HG03103 (cell line): ENCODE results near the gene PLPP3.

Experiments used
- ATAC-seq: cut with Tn5 transposase; IDR thresholded peaks from one replicate; pipeline ENCODE4 v1.9.1; 2021; ENCODE audit warnings: low read depth; ENCODE audit not compliant: unreplicated experiment

PLPP3 gene

DNA sequence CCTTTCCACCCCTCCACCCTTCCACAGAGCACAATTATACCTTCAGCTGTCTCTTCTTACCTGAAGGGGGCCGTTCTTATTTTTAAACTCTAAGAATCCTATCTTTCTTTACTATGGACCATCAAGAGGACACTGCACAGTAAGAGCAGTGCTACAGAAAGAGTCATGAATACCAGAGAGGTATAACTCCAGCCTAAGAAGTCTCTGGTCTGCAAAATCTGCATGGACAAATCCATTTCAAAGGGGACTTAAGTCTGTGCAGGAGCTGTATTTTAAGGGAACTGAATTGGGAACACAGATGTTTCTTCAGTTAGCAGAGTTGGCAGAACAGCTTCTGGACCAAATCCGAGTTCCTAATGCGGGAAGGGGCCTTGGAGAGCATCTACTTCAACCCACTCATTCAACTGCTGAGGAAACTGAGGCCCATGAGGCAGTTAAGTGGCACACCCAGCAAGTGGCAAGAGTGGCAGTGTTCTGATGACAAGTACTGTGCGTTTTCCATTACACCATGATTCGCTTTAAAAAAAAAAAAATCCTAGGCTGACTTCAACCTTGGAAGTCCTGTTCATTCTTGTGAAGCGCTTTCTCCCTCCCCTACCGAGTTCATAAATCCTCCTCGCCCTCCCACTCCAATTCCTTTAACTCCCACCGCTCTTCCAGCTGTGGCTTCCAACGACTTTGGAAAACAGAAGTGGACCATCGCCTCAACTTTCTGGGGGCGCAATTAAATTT, 1.8 kb downstream of the PLPP3 start:
- no peak for ATAC-seq

DNA sequence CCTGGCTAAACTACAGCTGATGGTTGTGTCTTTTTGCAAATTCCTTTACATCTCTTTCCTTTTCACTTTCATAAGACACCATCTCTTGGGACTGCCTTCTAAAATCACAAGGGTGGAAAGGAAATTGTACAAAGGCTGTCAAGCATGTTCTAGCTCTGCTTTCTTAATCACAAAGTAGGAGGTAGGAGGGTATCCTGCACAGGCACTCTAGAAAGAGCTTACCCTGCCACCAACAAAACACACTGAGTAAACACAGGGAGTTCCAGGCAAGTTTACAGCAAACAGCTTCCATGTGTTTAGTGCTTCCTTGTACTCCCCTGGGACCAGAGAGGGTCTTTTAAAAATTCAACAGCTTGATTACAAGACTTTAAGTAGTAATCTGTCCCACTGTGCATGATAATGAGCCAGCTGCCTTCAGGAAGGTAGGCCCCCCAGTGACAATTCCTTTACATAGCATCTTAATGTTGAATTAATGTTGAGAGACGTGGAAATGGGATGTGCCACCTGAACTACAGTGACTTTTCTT, 2.4 kb downstream of the PLPP3 start:
- no peak for ATAC-seq

DNA sequence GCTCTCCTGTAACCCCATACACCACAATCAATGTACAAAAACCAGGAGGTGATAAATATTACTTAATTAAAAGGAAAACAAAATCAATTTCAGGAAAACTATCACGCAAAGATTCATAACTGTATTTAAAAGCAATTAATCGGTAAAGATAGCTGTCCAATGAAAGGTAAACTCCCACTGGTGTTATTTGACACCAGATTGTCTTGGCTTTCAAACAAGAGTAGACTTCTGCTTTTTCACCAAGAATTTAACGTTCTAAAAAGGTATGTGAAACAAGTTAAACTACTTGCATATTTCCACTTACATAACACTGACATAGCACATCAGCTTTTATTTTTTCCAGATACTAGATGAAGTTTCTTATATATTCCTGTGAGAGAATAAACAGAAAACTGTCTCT, 3.5 kb downstream of the PLPP3 start:
- ATAC-seq, result no peak

DNA sequence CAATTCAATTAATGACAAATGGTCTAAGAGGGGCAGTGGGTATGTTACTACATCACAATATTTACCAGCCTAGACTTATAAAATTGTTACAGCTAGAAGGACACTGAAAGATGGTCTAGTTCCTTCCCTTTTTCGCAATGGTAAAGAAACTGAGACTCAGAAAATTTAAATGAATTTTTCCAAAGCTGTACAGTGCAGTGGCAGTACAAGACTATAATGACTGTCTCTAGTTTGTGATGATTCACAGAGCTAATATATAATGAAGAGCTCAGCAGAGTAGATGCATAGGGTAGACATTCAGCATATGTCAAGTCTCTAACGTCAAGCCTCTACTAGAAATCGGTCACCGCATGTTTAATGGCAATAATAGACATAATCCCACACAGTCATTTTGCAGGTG, 4.6 kb downstream of the PLPP3 start:
- no peak for ATAC-seq

DNA sequence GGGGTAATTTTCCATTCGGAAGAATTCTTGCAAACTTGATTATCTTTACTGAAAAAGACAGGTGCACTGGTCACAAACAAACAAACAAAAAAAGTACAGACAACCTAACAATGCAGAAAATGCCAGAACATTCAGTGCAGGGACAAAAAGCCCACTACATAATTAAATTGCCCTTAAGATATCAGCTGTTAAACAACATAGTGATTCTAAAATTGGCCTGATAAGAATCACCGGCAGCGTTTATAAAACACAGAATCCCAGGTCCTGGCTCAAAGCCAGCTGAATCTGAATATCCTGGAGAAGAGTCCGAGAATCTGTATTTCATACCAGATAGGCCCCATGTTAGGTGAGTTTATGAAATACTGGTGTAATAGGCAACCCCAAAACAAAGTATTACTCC, 6.1 kb downstream of the PLPP3 start:
- no peak for ATAC-seq

DNA sequence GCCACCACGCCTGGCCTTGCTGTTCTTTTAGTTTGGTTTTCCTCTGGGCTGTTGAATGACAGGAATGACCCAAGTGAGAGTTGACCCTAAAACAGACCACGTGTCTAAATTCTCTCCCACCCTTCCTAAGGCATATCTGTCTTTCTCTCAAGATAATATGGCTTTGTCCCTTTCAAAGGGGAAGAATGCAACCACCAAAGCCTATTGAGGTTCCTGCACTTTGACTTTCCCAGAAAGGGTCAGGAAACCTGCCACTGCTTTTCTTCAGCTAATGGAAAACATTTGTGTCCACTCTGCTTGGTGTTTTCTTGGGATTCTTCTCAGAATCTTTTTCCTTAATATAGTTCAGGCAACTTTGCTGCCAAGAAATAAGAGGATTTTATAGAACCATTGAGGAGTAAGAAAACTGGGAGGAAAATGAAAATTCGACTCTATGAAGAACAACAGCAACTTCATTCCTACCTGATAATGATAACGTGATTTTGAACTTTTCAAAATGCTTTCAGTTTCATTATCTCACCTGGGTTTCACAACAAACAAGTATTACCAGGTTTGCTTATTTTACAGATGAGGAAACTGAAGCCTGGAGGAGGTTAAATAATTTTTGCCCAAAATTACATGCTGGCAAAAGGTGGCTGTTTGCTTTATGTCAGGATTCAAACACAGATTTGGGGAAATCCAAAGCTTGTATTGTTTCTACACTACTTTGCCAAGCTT, 6.9 kb downstream of the PLPP3 start:
- ATAC-seq, result no peak

DNA sequence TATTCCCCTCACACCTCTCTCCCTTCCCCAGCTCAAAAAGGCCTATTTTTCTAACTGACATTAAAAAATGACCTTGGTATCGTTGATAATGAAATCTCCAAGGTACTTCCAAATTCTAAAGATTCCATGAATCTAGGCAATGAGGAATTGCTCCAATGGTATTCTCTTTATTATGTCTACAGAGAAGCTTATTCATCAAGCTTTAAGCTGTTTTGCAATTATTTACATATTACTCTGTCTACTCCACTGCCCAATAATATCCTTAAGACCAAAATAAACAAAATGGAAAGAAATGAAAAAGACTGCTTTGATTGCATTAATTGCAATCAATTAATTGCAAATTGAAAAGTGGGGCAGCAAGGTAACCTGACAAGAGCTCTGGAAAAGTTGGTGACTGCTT, 7.9 kb downstream of the PLPP3 start:
- ATAC-seq, result no peak

DNA sequence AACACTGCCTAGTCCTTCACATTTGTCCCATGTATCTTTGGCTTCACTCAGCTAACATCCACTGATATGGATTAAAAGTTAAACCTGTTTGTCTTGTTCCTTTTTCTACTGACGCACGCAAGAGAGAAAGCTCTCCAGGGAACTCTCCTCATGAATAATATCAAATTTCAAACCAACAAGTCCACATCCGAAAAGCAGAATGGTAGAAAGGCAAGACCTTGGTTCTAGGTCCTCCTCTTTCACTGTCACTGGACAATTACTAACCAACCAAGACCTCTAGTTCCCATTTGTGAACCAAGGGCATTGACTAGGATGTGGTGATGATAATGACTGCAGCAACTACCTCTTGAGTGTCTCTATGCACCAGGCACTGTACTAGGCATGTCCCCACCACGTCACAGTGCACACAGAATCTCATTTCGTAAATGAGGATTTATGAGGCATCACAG, 8.4 kb downstream of the PLPP3 start:
- ATAC-seq, result no peak

DNA sequence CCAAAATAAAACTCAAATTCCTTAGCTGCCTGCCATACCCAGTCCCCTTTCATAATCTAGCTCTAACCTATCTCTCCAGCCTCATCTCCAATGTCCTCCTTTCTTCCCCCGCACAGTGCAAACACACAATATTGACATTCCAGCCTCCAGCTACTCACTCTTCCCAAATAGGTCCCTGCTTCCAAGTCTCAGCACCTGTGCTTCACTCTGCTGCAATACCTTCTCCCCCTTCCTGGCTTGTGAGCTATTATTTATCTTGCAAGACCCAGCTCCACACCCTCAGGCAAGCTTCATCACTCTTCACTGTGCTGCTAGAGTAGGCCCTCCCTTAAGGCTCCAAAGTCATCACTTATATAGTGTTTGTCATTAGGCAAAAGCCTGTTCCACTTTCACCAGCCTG, 9.7 kb downstream of the PLPP3 start:
- ATAC-seq, result no peak

DNA sequence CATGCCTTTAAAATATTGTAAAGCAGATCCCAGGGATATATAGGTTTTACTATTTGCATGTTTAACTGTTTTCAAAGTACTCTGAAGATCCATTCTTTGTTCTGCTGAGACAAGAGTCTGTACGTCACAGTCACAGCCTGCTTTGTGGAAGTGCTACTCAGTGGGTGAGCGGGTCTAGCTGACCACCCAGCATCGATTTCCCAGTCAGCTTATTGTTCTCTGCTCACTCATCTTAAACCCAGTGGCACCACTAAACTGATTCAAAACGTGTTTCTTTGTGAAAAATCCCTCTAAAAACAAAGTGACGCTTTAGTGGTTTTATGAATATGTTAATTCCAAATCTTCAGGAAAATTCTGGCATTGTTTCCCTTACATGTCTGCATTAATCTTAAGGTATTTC, 12.4 kb downstream of the PLPP3 start:
- ATAC-seq, result no peak

DNA sequence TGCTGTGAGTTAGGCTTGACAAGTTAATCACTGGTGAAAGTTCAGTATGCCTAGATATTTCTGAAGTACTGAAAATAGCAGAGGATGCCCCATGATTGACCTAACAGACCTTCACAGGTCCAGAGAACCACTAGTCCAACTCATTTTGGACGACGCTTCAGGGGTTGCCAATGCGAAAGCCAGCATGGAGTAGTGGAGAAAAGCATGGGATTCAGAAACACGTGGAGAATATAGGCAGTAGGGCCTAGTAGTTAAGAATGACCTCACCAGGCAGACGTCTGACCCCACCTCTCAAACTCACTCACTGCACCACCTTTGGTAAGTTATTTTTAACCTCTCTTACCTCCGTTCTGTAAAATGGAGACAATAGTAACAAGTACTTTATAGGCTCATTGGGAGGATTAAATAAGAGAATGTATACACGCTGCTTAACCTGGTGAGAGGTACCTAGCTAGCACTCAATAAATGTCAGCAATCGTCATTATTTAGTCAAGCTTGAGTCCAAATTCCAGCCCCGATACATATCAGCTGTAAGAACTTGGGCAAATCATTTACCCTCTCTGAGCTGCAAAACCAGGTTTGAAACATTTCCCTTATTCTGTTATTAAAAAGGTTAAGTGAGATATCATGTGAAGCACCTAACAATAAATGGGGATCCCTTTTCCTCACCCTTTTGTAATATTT, 13.2 kb downstream of the PLPP3 start:
- ATAC-seq, result no peak

DNA sequence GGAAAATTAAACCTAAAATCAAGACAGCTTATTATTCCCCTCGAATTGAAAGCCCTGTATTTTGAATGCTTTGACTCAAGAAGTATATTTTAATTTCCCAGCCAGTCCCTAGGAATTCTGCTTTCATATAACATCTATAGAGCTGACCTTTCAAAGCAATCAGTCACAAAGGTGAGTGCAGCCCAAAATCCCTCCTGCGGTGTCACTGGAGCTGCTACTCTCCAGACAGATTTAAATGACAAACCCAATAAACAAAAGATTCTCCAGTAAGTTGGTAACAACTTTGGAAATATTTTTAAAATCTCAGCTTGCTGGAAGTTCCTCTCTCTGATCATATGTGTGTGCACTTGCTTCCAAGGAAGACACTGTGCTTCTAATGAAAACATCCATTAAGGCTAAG, 14.7 kb downstream of the PLPP3 start:
- ATAC-seq, result no peak

DNA sequence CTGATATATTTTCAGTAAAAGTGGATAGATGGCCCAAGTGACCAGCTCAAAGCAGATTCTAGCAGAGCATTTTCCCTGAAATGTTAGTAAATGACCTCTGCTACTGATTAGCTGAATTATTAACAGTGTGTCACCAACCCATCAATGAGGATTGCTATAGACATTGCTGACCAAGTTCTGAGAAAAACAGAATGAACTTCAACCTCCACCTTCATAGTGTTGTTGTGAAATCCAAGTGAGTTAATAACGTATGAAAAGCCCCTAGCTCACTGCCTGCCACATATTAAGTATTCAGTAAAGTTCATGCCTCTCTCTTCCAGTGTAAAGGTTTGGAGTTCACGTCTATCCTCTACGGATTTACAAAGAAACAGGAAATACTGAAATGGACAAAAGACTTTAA, 15.8 kb downstream of the PLPP3 start:
- no peak for ATAC-seq

DNA sequence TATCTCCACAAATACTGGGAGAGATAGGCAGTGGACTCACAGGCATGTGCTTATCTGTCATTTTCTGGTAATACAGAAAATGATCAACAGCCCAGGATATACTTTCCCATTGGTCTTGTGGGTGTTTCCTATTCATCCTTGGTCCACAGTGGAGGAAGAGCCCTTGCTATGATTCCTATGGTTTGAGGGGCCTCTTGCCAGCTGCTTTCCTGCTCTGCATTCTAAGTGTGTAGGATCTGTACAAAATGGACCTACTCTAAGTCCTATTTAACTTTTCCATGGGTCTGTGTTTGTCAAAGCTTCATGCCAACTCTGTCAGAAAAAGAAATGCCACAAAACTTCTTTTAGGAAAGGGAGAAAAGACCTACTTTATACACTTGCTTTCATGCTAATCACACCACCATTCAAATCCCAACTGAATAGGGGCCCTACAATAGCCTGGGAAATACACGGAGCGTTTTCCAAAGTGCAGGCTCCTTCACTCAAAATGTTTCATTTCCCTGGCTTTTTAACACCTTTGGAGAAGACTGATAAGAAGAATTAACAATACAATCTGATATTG, 16.4 kb downstream of the PLPP3 start:
- no peak for ATAC-seq

DNA sequence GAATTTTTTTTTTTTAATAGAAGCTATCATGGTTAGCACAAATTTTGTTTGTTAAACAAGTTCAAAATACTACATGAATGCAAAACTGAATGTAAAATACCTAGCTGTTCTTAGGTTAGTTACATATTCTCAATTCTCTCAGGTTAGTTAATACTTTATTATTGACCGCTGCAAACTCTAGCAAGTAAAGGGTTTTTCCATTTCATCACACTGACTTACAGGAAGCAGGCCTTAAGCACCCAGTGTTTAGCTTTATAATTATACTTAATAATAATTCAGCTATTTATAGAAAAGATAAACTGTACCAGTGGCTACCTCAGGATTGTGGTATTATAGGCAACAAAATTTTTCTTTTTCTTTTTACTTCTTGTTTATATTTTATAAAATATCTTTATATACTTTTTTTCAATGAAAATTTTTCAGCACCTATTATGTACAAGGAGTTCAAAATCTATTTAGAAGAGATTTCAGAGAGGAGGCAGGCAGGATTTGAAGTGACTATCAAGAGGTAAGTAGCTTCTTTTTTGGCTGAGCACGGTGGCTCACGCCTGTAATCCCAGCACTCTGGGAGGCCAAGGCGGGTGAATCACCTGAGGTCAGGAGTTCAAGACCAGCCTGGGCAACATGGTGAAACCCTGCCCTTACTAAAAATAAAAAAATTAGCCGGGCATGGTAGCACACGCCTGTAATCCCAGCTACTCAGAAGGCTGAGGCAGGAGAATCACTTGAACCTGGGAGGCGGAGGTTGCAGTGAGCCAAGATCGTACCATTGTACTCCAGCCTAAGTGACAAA, 17.9 kb downstream of the PLPP3 start:
- ATAC-seq, result no peak

DNA sequence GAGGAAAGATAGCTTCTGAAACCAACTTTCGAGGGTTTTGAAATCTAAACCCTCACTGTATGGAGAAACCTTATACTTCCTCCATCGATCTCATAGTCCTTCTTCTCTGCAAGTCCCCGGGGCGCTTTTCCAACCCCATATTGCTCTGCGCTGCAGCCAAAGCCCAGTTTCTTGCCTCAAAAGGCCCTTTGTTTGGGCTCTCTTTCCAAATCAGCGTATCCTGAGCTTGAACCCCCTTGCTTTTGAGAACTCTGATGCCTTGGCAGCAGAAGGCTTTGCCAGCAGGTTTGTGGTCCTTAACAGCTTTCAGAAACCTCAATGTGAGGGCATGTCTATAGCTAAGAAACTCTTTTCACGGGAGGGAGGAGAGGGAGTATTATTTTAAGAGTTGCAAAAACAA, 21.6 kb downstream of the PLPP3 start:
- no peak for ATAC-seq

DNA sequence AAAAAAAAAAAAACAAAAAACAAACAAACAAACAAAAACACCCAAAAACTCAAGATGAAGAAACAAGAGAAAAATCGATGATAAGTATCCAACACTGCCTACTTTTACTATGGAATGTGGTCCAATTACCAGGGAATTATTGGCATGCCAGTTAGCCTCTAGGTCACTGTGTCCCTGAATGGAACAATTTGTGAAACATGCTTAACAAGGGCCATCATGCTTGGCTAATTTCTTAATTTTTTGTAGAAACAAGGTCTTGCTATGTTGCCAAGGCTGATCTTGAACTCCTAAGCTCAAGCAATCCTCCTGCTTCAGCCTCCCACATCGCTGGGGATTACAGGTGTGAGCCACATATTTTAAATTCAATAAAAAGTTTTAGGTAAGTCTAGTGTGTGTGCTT, 23.9 kb downstream of the PLPP3 start:
- ATAC-seq, result no peak

DNA sequence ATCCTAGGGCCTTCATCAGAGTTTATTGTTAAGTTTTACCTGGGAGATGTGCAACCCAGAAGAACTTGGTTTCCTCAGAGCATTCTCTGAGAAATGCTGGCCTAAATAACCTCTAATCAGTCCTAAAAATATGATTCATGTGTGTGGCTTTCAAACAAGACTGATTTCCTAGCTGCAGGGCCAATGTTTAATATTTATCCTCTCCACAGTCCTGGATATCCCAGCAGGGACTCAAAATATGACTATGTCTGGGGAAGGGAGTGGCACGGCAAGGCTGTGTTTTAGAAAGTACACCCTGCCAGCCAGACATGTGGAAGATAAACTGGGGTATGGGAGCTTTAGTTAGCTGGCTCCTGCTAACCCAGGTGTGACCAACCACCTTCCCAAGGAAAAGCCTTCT, 26.3 kb downstream of the PLPP3 start:
- no peak for ATAC-seq

DNA sequence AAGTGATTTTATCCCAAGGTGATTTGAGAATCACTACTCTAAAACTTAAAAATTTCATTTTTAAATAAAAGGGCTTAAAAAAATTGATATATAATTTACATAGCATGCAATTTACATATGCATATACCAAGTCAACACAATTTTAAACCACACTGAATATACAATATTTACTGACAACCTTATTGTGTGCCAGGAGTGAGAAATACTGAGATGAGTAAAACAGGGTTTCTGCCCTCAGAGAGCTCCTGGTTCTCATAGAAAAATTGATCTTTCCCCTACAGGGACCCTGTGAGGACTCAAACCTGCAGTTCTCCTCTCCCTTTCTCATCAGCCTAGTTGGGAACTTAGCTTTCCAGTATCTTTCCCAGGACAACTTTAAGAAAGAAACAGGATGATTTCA, 27.0 kb downstream of the PLPP3 start:
- no peak for ATAC-seq

DNA sequence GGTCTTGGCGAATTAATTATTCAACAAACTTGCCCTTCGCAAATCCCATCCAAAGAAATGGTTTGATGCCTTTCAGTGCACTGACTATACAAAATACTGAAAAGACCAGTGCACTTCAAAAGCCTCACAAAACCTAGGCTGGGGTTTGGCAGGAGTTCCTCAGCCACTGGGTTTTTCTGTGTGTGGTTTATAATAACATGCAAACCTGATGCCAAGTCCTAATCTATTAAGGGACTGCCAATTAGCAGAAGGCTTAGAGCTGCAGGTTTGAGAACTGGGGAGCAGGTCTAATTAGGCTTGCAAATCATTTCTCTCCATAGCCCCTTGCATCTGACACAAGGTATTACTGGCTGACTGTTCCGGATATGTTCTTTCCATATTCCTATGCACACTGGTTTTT, 27.7 kb downstream of the PLPP3 start:
- no peak for ATAC-seq

DNA sequence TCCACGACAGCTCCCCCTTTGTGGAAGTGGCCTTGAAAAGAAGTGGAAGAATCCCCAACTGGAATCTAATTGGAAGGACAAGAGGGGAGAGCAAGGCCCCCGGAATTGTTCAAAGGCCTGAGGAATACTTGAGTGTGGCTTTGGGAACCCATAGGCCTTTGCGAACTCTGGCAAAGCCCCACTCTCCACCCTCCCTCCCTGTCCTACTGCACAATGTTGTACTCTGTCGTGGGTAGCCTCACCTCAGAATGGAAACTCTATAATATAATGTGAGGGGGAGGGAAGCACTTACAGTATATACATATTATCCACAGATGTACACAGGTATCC, 28.5 kb downstream of the PLPP3 start:
- ATAC-seq, result no peak
